GM12865 (cell line): ENCODE measurements around the gene COL23A1.

Experiments used
- DNase-seq: peaks from one replicate; pipeline ENCODE4 v3.0.0; 2010; ENCODE audit warnings: low read depth
- H3K4me3 ChIP-seq: 2 replicates; pipeline ENCODE4 v1.5.1; 2011; ENCODE audit warnings: mild to moderate bottlenecking, low read depth, low read length, control low read depth
- CTCF ChIP-seq: IDR thresholded peaks from 2 replicates; pipeline ENCODE4 v1.5.1; 2011; ENCODE audit warnings: low read length, control low read depth, low read depth, inconsistent platforms; ENCODE audit not compliant: insufficient read depth; ENCODE audit errors: missing control alignments

The COL23A1 gene

GRCh38 chr5:178472138-178472537, 118.1 kb downstream of the COL23A1 start:
- no peak for TF ChIP-seq CTCF
- no peak for DNase-seq
- H3K4me3 ChIP-seq: no peak overlapping the region

- no peak overlapping the region for H3K4me3 ChIP-seq
- TF ChIP-seq CTCF: no peak
These were observed 118.5 kb downstream of the COL23A1 start for GRCh38 chr5:178471711-178472110.

GRCh38 chr5:178470760-178471025, 119.5 kb downstream of the COL23A1 start:
- no peak for TF ChIP-seq CTCF
- no peak for DNase-seq
- no peak overlapping the region for H3K4me3 ChIP-seq

More at GRCh38 chr5:178471711-178472110, 118.5 kb downstream of the COL23A1 start:
- no peak for DNase-seq

GRCh38 chr5:178469975-178470759, 120.0 kb downstream of the COL23A1 start:
- no peak for TF ChIP-seq CTCF
- DNase-seq: no peak
- H3K4me3 ChIP-seq: no peak overlapping the region

GRCh38 chr5:178469011-178469974, 120.9 kb downstream of the COL23A1 start:
- TF ChIP-seq CTCF: no peak
- no peak for DNase-seq
- H3K4me3 ChIP-seq: no peak overlapping the region

- no peak for DNase-seq
- no peak overlapping the region for H3K4me3 ChIP-seq
- no peak for TF ChIP-seq CTCF
These were observed 122.0 kb downstream of the COL23A1 start for GRCh38 chr5:178468196-178468685.
